ENCODE data around the gene ELOVL6.

The ELOVL6 gene

GRCh38 chr4:109998867-109999584, 199.4 kb downstream of the ELOVL6 start:
- Mint-ChIP-seq H3K27me3 (peaks cover 63% of the 10 kb centered on the region), H3K36me3 (ENCODE audit: low read depth) (no peaks in the 10 kb centered on the region), H3K4me3 (no peak overlapping the region), H3K9me3 (no peaks in the 10 kb centered on the region), H3K4me1 (ENCODE audit: low read depth) (peaks cover 22% of the 10 kb centered on the region), H3K27ac (no peak overlapping the region)
- intact Hi-C loops (cut with micrococcal nuclease) = loop anchor here (1.0 kb wide), 2 partner anchors 516 to 520 kb away; no protein-coding TSS in a partner anchor

- Mint-ChIP-seq H3K9me3 (no peaks in the 10 kb centered on the region), H3K4me3 (no peak overlapping the region), H3K27me3 (peaks cover 46% of the 10 kb centered on the region), H3K27ac (no peak overlapping the region), H3K4me1 (ENCODE audit: low read depth) (peaks cover 20% of the 10 kb centered on the region), H3K36me3 (ENCODE audit: low read depth) (no peaks in the 10 kb centered on the region)
- intact Hi-C loops (cut with micrococcal nuclease) = no loop called here
These were observed 201.9 kb downstream of the ELOVL6 start for GRCh38 chr4:109996526-109996925.
